SK-MEL-5 (cell line): Measurements from ENCODE around the gene PARP3. TPM values are rescaled to one million over a fixed set of nuclear protein-coding genes. Genes with fewer than 3 reads are reported as not detected.

Experiments used
- DNase-seq: peaks from one replicate; pipeline ENCODE4 v3.0.0-alpha.2; 2016; ENCODE audit warnings: low read depth, low spot score
- in situ Hi-C: cut with HindIII; loops from 2 replicates; pipeline ENCODE4 v1.10.0; 2016; ENCODE audit warnings: low sequenced_read_pairs, high pct_unique_total_duplicates, low pct_unique_long_range_greater_than_20kb
- total RNA-seq: library from RNA; depleted of rRNA; stranded (reverse); fragments of >200 nt; shearing (Covaris generic); gene quantifications from 2 replicates; pipeline ENCODE4 v1.2.3, GENCODE V29; 2014

Gene PARP3
- total RNA-seq, 1 experiment from 2014 or later = 7.9 TPM

- no peak for DNase-seq
- in situ Hi-C loops = no loop called here
Observed at GRCh38 chr3:51944451-51945021, 2.4 kb downstream of the PARP3 start.

- in situ Hi-C loops = no loop called here
- DNase-seq = no peak
Observed at GRCh38 chr3:51945031-51945840, 3.1 kb downstream of the PARP3 start.

GRCh38 chr3:51945926-51946705 is 4.0 kb downstream of the PARP3 start:
- no peak for DNase-seq
- in situ Hi-C loops = no loop called here

- in situ Hi-C loops = no loop called here
- no peak for DNase-seq
Observed at GRCh38 chr3:51946796-51947195, 4.6 kb downstream of the PARP3 start.

- DNase-seq = no peak
- in situ Hi-C loops = no loop called here
Observed at GRCh38 chr3:51947215-51947900, 5.2 kb downstream of the PARP3 start.

- no peak for DNase-seq
- in situ Hi-C loops = no loop called here
Observed at GRCh38 chr3:51948016-51948580, 5.9 kb downstream of the PARP3 start.

- DNase-seq = no peak
- in situ Hi-C loops = no loop called here
Observed at GRCh38 chr3:51949121-51949520, 7.0 kb downstream of the PARP3 start.

GRCh38 chr3:51950899-51951298 is 8.7 kb downstream of the PARP3 start:
- no peak for DNase-seq
- in situ Hi-C loops = no loop called here

GRCh38 chr3:51953445-51953844 is 11.3 kb downstream of the PARP3 start:
- no peak for DNase-seq
- in situ Hi-C loops = no loop called here

- in situ Hi-C loops = no loop called here
- DNase-seq = no peak
Observed at GRCh38 chr3:51954105-51954504, 11.9 kb downstream of the PARP3 start.

GRCh38 chr3:51954713-51955112 is 12.6 kb downstream of the PARP3 start:
- in situ Hi-C loops = no loop called here
- DNase-seq = no peak

GRCh38 chr3:51955175-51955892 is 13.2 kb downstream of the PARP3 start, which contains the start of gene GPR62:
GPR62 (plus strand) TSS chr3:51955381; CDS start chr3:51955653, 272 bp downstream.
- in situ Hi-C loops = no loop called here

GRCh38 chr3:51955893-51956770 is 14.0 kb downstream of the PARP3 start:
- DNase-seq = no peak
- in situ Hi-C loops = no loop called here

More at GRCh38 chr3:51955175-51955892, 13.2 kb downstream of the PARP3 start, which contains the start of gene GPR62:
- no peak for DNase-seq

GRCh38 chr3:51957520-51958205 is 15.5 kb downstream of the PARP3 start:
- in situ Hi-C loops = no loop called here

GRCh38 chr3:51958603-51959521 is 16.7 kb downstream of the PARP3 start:
- DNase-seq = no peak
- in situ Hi-C loops = no loop called here

More at GRCh38 chr3:51957520-51958205, 15.5 kb downstream of the PARP3 start:
- DNase-seq = no peak
